Measurements from ENCODE around the gene IL24. TPM values are rescaled to one million over a fixed set of nuclear protein-coding genes. Genes with fewer than 3 reads are reported as not detected.

IL24 gene
- total RNA-seq, 2 donors from 2014 or later, result not detected

DNA sequence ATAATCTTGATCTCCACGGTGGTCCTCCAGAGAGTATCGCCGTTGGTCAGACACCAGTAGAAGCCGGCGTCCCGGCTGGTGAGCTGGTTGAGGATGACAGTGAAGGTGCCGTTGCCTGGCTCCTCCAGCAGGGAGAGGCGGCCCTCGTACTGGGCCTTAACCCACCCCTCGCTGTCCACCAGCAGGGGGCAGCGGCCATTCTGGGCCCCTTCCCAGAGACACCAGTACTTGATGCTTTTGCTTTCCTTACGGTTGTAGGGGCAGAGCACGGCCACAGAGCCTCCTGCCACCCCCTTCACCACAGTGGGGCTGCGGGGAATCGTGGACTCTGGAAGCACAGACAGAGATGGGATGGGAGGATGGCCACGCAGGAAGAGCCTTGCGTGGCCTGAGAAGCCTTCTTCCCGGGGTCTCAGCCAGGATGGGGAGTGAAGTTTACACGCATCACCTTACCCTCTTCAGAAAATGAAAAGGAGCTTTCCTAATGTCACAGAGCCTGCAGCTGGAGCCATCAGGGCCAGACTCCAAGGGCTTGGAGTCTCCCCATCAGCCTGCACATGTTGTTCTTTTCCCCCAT is 38.3 kb downstream of the IL24 start:
- no peaks in the 10 kb centered on the region for H3K9me3 ChIP-seq
- peaks cover 12% of the 10 kb centered on the region for H3K36me3 ChIP-seq
- peak overlapping the region in 1 of 2 donors; percentile 82 for H3K9ac ChIP-seq (ENCODE audit: low read depth in 2 of 2, low read length in 2 of 2)
- peak overlapping the region; percentile 28 for H3K27ac ChIP-seq
- no peaks in the 10 kb centered on the region for H3K27me3 ChIP-seq
- no peak for DNase-seq
- no peak overlapping the region for H3K4me3 ChIP-seq
- intact Hi-C loops (cut with DNase I), result no loop called here
- H3K4me1 ChIP-seq, result no peaks in the 10 kb centered on the region
- TF ChIP-seq, protein P1, sequence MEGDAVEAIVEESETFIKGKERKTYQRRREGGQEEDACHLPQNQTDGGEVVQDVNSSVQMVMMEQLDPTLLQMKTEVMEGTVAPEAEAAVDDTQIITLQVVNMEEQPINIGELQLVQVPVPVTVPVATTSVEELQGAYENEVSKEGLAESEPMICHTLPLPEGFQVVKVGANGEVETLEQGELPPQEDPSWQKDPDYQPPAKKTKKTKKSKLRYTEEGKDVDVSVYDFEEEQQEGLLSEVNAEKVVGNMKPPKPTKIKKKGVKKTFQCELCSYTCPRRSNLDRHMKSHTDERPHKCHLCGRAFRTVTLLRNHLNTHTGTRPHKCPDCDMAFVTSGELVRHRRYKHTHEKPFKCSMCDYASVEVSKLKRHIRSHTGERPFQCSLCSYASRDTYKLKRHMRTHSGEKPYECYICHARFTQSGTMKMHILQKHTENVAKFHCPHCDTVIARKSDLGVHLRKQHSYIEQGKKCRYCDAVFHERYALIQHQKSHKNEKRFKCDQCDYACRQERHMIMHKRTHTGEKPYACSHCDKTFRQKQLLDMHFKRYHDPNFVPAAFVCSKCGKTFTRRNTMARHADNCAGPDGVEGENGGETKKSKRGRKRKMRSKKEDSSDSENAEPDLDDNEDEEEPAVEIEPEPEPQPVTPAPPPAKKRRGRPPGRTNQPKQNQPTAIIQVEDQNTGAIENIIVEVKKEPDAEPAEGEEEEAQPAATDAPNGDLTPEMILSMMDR (IDR thresholded peaks at IDR 0.05), result peak; percentile 36

DNA sequence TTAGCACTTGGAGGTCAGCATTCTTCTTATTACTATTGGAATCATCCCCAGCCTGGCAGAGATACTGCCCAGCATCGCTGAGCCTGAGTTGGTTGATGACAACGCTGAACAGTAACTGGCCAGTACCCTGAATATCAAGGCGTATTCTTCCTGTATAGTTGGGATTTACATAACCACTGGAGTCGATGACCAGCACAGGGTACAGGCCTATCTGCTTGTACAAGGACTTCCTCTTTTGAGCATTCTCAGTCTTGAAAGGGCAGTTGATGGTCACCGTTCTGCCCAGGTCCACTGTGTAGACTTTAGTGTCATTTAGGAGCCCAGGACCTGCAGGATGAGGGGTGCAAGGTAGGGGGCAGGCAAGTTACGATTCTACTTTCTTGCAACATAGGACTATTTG is 40.2 kb downstream of the IL24 start:
- Histone ChIP-seq H3K4me1 (no peaks in the 10 kb centered on the region), H3K27me3 (no peaks in the 10 kb centered on the region), H3K9ac (ENCODE audit: low read depth in 2 of 2, low read length in 2 of 2) (peak overlapping the region; percentile 6 to 82), H3K9me3 (no peaks in the 10 kb centered on the region), H3K4me3 (no peak overlapping the region), H3K36me3 (peaks cover 5% of the 10 kb centered on the region), H3K27ac (peak overlapping the region; percentile 91)
- no peak for DNase-seq
- TF ChIP-seq, protein P1 (IDR thresholded peaks at IDR 0.05), result no peak
- intact Hi-C loops (cut with DNase I), result no loop called here

DNA sequence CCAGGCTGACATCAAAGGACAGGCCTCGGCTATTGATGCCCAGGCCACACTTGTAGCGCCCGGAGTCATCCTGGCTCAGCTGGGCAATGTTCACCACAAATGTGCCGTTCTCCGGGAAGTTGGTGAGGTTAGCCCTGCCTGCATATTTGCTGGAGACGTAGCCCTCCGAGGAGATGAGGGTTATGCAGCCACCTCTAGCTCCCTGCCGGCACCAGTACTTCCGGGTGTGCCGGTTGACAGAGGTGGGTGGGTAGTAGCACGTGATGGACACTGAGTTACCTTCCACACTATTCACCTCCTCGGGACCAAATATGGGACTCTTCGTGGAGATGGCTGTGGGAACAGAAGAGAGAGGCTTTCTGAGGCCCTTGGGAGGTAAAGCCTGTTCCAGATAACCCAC is 41.9 kb downstream of the IL24 start:
- no peaks in the 10 kb centered on the region for H3K9me3 ChIP-seq
- peak overlapping the region; percentile 91 for H3K27ac ChIP-seq
- no peaks in the 10 kb centered on the region for H3K27me3 ChIP-seq
- H3K4me3 ChIP-seq, result no peak overlapping the region
- TF ChIP-seq, protein P1 (IDR thresholded peaks at IDR 0.05), result no peak
- H3K4me1 ChIP-seq, result no peaks in the 10 kb centered on the region
- DNase-seq, result peak; percentile 64
- H3K9ac ChIP-seq (ENCODE audit: low read depth in 2 of 2, low read length in 2 of 2), result peak overlapping the region; percentile 20 to 82
- no peaks in the 10 kb centered on the region for H3K36me3 ChIP-seq
- intact Hi-C loops (cut with DNase I), result no loop called here

DNA sequence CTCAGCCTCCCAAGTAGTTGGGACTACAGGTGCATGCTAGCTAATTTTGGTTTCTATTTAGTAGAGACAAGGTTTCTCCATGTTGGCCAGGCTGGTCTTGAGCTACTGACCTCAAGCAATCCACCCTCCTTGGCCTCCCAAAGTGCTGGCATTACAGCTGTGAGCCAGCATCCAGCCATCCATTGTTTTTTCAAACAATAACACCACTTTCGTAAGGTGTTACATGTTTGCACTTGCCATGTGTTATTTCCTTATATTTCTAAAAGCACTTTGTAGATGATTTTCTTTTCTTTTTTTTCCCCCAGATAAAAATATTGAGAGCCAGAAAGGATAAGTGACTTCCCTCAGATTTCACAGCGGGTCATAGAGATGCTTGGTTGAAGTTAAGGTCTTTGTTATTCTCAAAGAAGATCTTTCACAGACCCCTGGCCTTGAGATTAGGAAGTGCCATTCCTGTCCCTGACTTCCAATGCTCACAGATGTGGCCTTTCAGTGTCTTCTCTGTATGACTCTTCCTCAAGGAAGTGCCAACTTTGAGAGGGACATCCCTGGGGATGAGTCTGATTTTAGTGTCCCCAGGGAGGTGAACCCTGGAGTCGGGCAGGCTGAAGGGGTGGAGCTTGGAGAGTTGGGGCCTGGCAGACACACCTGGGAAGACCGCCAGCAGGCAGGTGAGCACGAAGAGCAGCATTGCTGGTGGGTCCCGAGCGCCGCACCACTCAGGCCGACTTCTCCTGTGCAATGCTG is 42.8 kb downstream of the IL24 start:
- TF ChIP-seq, protein P1 (IDR thresholded peaks at IDR 0.05), result no peak
- DNase-seq, result peak; percentile 84
- Histone ChIP-seq H3K9me3 (no peaks in the 10 kb centered on the region), H3K27me3 (no peaks in the 10 kb centered on the region), H3K27ac (peak overlapping the region; percentile 91), H3K4me3 (no peak overlapping the region), H3K9ac (ENCODE audit: low read depth in 2 of 2, low read length in 2 of 2) (peak overlapping the region; percentile 47 to 100), H3K36me3 (no peaks in the 10 kb centered on the region), H3K4me1 (no peaks in the 10 kb centered on the region)
- intact Hi-C loops (cut with DNase I), result loop anchor here (5.0 kb wide), 1 partner anchor 37 kb away; no protein-coding TSS in a partner anchor

DNA sequence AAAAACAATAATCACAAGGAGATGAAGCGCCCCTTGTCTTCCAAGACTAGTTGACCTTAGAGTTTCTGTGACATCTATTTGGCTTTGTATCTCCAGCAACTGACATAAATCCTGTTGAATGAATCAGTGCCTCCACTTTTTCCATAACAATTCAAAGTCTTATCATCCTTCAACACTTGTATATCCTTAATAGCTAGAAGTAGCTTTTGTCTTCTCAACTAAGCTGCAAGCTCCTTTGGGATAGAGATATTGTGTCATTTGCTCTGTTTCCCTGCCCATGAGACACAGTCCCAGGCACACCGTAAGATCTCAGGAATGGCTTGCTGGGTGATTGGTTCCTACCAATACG is 43.3 kb downstream of the IL24 start:
- H3K27ac ChIP-seq, result peak overlapping the region; percentile 91
- H3K4me1 ChIP-seq, result no peaks in the 10 kb centered on the region

More for the DNA sequence above, 43.3 kb downstream of the IL24 start:
- H3K4me3 ChIP-seq, result no peak overlapping the region
- no peaks in the 10 kb centered on the region for H3K27me3 ChIP-seq
- no peak for DNase-seq
- H3K9ac ChIP-seq (ENCODE audit: low read depth in 2 of 2, low read length in 2 of 2), result peak overlapping the region; percentile 47 to 100
- TF ChIP-seq, protein P1 (IDR thresholded peaks at IDR 0.05), result no peak
- intact Hi-C loops (cut with DNase I), result loop anchor here (5.0 kb wide), 1 partner anchor 37 kb away; no protein-coding TSS in a partner anchor
- no peaks in the 10 kb centered on the region for H3K36me3 ChIP-seq
- no peaks in the 10 kb centered on the region for H3K9me3 ChIP-seq

Measured in colonic mucosa (tissue), 4 donors.